Common myeloid progenitor, CD34-positive (primary cell): ENCODE results near the gene DPYSL3.

Experiments
- CTCF ChIA-PET: fragments of 350-600 bp; sonication (Branson Sonifier 250); formaldehyde crosslinking; loops from one replicate; lab custom pipeline; 2021; ENCODE audit warnings: antibody characterized with exemption; lab: Charles Lee
- POLR2A ChIA-PET: fragments of 350-600 bp; sonication (Branson Sonifier 250); formaldehyde crosslinking; loops from one replicate; lab custom pipeline; 2021; ENCODE audit warnings: antibody characterized with exemption; lab: Charles Lee
- DNase-seq, 3 donors: peaks; one replicate each; pipeline versions ENCODE4 v3.0.0 to v3.0.0-alpha.2; 2013
- H3K27ac ChIP-seq, 2 experiments: 1 replicate in 1 of 2; 2 replicates in 1 of 2; pipeline ENCODE4 v1.7.0; 2013; ENCODE audit warnings: inconsistent platforms in 2 of 2, low read length in 2 of 2, mild to moderate bottlenecking in 2 of 2, low read depth in 1 of 2, moderate library complexity in 1 of 2; ENCODE audit not compliant: severe bottlenecking in 2 of 2, insufficient read depth in 1 of 2, poor library complexity in 1 of 2
- H3K27me3 ChIP-seq, 5 experiments: replicated peaks in 2 of 5; 1 replicate in 3 of 5; 2 replicates in 2 of 5; pipeline versions ENCODE4 v1.6.1 to v1.7.0; 2013; ENCODE audit warnings: low read length in 4 of 5, mild to moderate bottlenecking in 2 of 5, moderate library complexity in 2 of 5, inconsistent platforms in 1 of 5; ENCODE audit not compliant: insufficient read depth in 5 of 5, control insufficient read depth in 4 of 5
- H3K36me3 ChIP-seq, 4 experiments: 1 replicate in 2 of 4; 2 replicates in 2 of 4; pipeline versions ENCODE4 v1.6.1 to v1.7.0; 2013; ENCODE audit warnings: low read length in 3 of 4, control low read depth in 1 of 4, mild to moderate bottlenecking in 1 of 4; ENCODE audit not compliant: control insufficient read depth in 4 of 4, insufficient read depth in 4 of 4
- H3K4me1 ChIP-seq, 4 experiments: 1 replicate in 3 of 4; 2 replicates in 1 of 4; pipeline versions ENCODE4 v1.6.1 to v1.7.1; 2013; ENCODE audit warnings: low read length in 3 of 4, mild to moderate bottlenecking in 3 of 4, control low read depth in 1 of 4, inconsistent platforms in 1 of 4, moderate library complexity in 1 of 4; ENCODE audit not compliant: control insufficient read depth in 4 of 4, insufficient read depth in 4 of 4; ENCODE audit errors: control extremely low read depth in 1 of 4
- H3K4me3 ChIP-seq, 7 experiments: 1 replicate in 4 of 7; 2 replicates in 3 of 7; pipeline versions ENCODE4 v1.5.1 to v1.7.0; 2013; ENCODE audit warnings: mild to moderate bottlenecking in 7 of 7, low read length in 6 of 7, moderate library complexity in 6 of 7, inconsistent platforms in 2 of 7, low read depth in 2 of 7, control low read depth in 1 of 7; ENCODE audit not compliant: insufficient read depth in 4 of 7, control insufficient read depth in 1 of 7; ENCODE audit errors: extremely low read depth in 1 of 7
- H3K9me3 ChIP-seq, 5 experiments: 1 replicate in 4 of 5; 2 replicates in 1 of 5; pipeline versions ENCODE4 v1.6.1 to v1.7.1; 2013; ENCODE audit warnings: low read length in 4 of 5, mild to moderate bottlenecking in 2 of 5, inconsistent platforms in 1 of 5, low read depth in 1 of 5, moderate library complexity in 1 of 5; ENCODE audit not compliant: control insufficient read depth in 4 of 5, insufficient read depth in 2 of 5; ENCODE audit errors: control extremely low read depth in 1 of 5
- WGBS: methylation state at CpG from one replicate; pipeline ENCODE4 v1.1.5; 2013; ENCODE audit not compliant: insufficient coverage; 5-methylcytosine and 5-hydroxymethylcytosine counted together

DPYSL3 gene

DNA sequence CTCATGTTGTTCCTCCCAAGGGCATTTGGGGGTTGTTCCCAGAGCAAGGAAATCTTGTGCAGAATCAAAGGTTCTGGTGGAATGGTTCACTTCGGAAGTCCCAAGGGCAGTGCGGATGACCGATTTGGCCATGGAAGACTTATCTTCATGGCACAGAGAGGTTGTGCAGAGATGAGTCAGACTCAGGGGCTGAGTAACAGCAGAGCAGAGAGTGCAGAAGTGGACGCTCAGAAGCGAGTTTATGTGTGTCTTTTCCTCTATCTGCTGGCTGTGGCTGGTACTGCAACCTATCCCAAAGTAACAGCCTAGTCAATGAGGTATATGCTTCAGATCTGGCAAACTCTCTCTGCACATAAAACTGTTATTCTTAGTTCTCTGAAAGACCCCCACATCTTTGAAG, 118.1 kb downstream of the DPYSL3 start:
- POLR2A ChIA-PET = interaction anchor here (0.6 kb wide), 1 partner anchor 252 kb away, joined by 4 read pairs; no protein-coding TSS in a partner anchor
- 87% methylated on average over 5 of the region's 5 CpGs for WGBS

DNA sequence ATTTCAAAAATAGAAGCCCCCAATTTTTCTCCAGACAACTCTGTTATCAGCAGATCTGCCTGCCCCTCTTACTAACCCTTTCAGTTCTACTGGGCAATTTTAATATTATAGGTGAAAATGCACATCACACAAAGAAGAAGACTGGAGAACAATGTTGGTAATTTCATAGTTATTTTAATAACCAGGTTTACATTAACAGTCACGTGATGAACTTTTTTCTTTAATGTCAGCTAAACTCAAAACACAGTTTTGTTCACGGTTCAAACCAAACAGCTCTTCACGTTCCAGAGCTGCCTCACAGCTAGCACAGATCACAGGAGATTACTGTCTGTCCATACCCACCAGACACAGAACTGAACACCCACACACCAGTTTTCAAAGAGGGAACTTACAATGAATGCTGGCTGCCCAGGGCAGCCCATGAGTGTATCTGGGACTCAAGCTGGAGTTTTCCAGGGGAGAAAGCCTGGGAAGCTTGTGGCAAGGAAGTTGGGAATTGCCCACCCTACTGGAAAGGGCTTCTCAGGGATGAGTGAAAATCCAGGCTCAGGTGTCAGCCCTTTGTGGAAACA, 119.1 kb downstream of the DPYSL3 start:
- WGBS = 100% methylated on average over 3 of the region's 3 CpGs
- Histone ChIP-seq H3K27ac (no peak overlapping the region), H3K4me1 (no peaks in the 10 kb centered on the region), H3K36me3 (peaks cover 0 to 5% (median 0%) of the 10 kb centered on the region in 4 experiments), H3K4me3 (no peak overlapping the region), H3K27me3 (peaks cover 0 to 2% (median 0%) of the 10 kb centered on the region in 5 experiments), H3K9me3 (no peaks in the 10 kb centered on the region)
- DNase-seq = no peak
- POLR2A ChIA-PET = no interaction called here
- CTCF ChIA-PET = interaction anchor here (1.4 to 1.7 kb wide), 3 partner anchors 9 to 22 kb away, joined by 3 to 5 read pairs (median 4); no protein-coding TSS in a partner anchor

More for the DNA sequence above, 118.1 kb downstream of the DPYSL3 start:
- Histone ChIP-seq H3K9me3 (no peaks in the 10 kb centered on the region), H3K27ac (no peak overlapping the region), H3K4me3 (no peak overlapping the region), H3K4me1 (no peaks in the 10 kb centered on the region), H3K27me3 (peaks cover 0 to 2% (median 0%) of the 10 kb centered on the region in 5 experiments), H3K36me3 (peaks cover 0 to 12% (median 0%) of the 10 kb centered on the region in 4 experiments)
- peak; percentile 12 to 30 (median 23) for DNase-seq
- CTCF ChIA-PET = interaction anchor here (1.4 to 1.7 kb wide), 2 partner anchors 17 to 23 kb away, joined by 3 to 4 read pairs; no protein-coding TSS in a partner anchor

DNA sequence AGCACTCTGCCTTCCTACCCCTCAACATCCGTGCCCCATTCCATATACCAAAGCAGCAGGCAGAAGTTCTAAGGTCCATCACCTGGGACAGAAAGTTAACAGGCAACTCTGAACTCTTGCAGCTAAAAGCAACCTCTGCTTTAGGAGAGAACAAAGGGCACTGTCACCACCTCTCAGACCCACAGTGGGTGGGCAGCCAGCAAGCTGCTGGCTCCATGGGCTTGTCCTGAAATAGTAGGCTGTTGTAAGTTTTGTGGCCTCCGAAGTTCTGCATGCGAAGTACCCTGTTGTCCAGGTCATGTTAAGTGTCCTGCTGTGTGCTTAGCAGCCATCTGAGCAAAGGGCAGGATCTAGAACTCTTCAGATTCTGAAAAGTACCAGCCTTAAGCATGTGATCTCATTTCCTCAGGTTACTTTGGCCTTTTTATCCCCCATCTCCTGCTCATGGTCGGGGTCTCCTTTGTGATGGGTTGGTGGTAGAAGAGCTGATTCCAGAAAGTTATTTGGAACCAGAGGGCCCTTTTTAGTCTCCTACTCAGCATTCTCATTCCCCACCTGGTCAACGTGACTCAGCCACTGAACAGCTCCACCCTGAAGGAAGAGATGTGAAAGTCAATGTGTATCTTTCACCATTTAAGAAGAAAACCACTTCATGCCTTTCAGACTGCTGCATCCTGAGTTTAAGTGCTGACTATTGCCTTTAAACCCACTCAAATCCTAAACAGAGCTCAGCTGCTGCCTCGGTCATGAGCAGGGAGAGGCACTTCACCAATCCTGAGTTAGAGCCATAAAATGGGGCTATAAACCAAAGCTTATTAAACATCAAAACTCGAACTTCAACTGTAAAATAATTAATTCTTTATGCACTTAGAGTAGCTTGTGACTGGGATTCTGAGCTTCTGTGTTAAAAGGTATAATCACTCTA, 121.4 kb downstream of the DPYSL3 start:
- POLR2A ChIA-PET = no interaction called here
- peaks cover 0 to 3% (median 0%) of the 10 kb centered on the region in 5 experiments for H3K27me3 ChIP-seq
- CTCF ChIA-PET = interaction anchor here (1.3 to 1.4 kb wide), 2 partner anchors 163 to 184 kb away, joined by 3 to 4 read pairs; no protein-coding TSS in a partner anchor
- H3K4me1 ChIP-seq = no peaks in the 10 kb centered on the region
- DNase-seq = no peak
- H3K36me3 ChIP-seq = no peaks in the 10 kb centered on the region
- H3K9me3 ChIP-seq = no peaks in the 10 kb centered on the region
- 92% methylated on average over 3 of the region's 7 CpGs for WGBS
- H3K4me3 ChIP-seq = no peak overlapping the region
- H3K27ac ChIP-seq = no peak overlapping the region

DNA sequence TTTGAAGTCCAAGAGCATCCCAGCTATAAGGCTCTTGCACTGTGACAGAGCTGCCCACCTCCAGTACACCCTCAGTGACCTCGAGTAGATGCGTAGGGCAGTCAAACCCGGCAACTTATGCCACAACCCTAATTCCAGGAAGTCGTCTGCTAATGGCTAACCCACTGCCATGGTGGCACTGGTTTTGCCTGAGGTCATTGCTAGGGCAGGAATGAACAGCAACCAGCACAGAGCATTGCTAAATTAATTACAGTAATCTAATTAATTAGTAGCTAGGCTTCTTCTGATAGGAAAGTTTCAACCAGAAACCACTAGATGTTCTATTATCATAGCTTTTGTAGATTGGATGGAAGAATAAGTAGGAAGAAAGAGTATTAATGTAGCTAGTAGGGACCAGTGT, 122.8 kb downstream of the DPYSL3 start:
- Histone ChIP-seq H3K9me3 (no peaks in the 10 kb centered on the region), H3K4me1 (no peaks in the 10 kb centered on the region), H3K36me3 (no peaks in the 10 kb centered on the region), H3K27ac (no peak overlapping the region), H3K4me3 (no peak overlapping the region), H3K27me3 (peaks cover 0 to 3% (median 0%) of the 10 kb centered on the region in 5 experiments)
- ChIA-PET CTCF (interaction anchor here (1.4 kb wide), 1 partner anchor 186 kb away, joined by 3 read pairs; no protein-coding TSS in a partner anchor), POLR2A (no interaction called here)
- WGBS = no CpG with 5 or more reads among the region's 4 CpGs
- DNase-seq = no peak

DNA sequence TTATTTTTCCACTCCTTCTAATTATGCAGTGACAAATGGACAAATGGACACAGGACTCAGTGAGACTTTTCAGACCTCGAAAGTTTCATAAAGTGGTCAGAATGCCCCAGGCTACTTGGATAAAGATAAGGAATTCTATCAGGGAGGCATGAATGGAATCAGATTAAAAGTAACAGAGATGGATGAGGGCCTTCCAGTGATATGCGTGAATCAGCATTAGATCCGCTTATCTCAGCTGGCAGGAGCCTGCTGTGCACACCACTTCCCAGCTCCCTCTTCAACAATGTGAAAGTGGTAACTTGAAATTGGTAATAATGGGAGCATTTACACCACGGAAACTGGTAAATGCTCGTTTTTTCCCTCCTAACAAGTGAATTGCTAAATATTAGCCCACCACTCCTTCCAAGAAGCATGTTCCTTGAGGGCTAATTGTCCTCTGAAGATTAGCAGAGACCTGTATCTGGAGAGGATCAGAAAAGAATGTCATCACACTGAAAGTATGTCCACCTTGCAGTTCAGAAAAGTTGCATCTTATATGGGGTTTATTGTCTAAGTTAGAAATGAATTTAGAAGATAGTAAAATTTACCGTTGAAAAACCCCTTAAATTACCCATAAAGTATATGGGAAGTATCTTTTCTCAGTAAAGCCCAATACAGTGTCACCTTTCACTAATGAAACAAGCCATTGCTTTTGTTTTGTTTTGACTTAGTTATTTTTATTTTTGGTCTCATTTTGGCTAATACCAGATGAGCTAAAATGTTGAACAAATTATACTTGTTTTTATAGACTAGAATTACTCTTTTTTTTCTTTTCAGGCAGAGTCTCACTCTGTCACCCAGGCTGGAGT, 125.3 kb downstream of the DPYSL3 start:
- Histone ChIP-seq H3K27me3 (peaks cover 0 to 3% (median 0%) of the 10 kb centered on the region in 5 experiments), H3K36me3 (no peaks in the 10 kb centered on the region), H3K4me1 (no peaks in the 10 kb centered on the region), H3K27ac (no peak overlapping the region), H3K4me3 (no peak overlapping the region), H3K9me3 (peaks cover 0 to 6% (median 0%) of the 10 kb centered on the region in 5 experiments)
- WGBS = no CpG with 5 or more reads among the region's 6 CpGs
- CTCF ChIA-PET = interaction anchor here (1.1 to 1.5 kb wide), 2 partner anchors 16 to 175 kb away, joined by 3 to 4 read pairs; no protein-coding TSS in a partner anchor
- POLR2A ChIA-PET = no interaction called here
- DNase-seq = no peak

DNA sequence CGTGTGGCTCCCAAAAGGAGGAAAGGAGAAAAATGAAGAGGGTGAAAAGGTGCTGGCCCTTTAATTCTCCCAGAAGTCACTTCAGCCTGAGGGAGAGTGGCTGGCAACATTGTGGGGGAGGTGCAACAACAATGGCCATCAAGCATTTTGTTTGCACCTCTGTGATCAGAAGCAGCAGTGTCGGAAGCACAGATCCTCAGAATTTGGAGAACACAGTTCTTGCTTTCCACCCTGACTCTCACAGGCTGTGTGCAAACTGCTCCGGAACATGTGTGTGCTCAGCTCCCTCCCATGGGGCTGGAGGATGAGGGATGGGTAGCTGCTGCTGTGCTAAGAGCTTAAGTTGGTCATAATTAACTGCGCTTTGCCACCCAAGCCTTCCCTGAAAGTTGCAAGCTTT, 127.1 kb downstream of the DPYSL3 start:
- Histone ChIP-seq H3K4me1 (no peaks in the 10 kb centered on the region), H3K4me3 (no peak overlapping the region), H3K9me3 (peaks cover 0 to 9% (median 0%) of the 10 kb centered on the region in 5 experiments), H3K36me3 (no peaks in the 10 kb centered on the region), H3K27ac (no peak overlapping the region), H3K27me3 (peaks cover 0 to 1% (median 0%) of the 10 kb centered on the region in 5 experiments)
- POLR2A ChIA-PET = no interaction called here
- WGBS = 92% methylated on average over 1 of the region's 4 CpGs
- no peak for DNase-seq
- CTCF ChIA-PET = no interaction called here
